ENCODE results near the gene CNTN4. TPM values are rescaled to one million over a fixed set of nuclear protein-coding genes. Genes with fewer than 3 reads are reported as not detected.

Gene CNTN4
- total and polyA plus RNA-seq, 9 donors, result 0.35 to 16.7 (median 3.0) TPM

- H3K27me3 ChIP-seq, result no peaks in the 10 kb centered on the region
- intact Hi-C loops (cut with DNase I), result no loop called here
- no peaks in the 10 kb centered on the region for H3K36me3 ChIP-seq
- H3K9me3 ChIP-seq, result no peaks in the 10 kb centered on the region
- no peak overlapping the region for H3K4me3 ChIP-seq
- H3K4me1 ChIP-seq (ENCODE audit: insufficient read depth), result no peaks in the 10 kb centered on the region
- TF ChIP-seq CTCF (IDR thresholded peaks at IDR 0.05) (no peak), EP300 (IDR thresholded peaks at IDR 0.05) (no peak), POLR2A (IDR thresholded peaks at IDR 0.05) (no peak)
- WGBS, 3 donors, result 54 to 59% (median 58%) methylated on average over 9 of the region's 9 CpGs
- H3K27ac ChIP-seq, result no peak overlapping the region
- no peak for DNase-seq
These were observed 666.4 kb downstream of the CNTN4 start for GRCh38 chr3:2765002-2765579.

GRCh38 chr3:2770451-2770850 is 671.8 kb downstream of the CNTN4 start:
- H3K36me3 ChIP-seq, result no peaks in the 10 kb centered on the region
- no peaks in the 10 kb centered on the region for H3K27me3 ChIP-seq
- no peak overlapping the region for H3K27ac ChIP-seq
- H3K4me1 ChIP-seq (ENCODE audit: insufficient read depth), result peaks cover 2% of the 10 kb centered on the region
- H3K4me3 ChIP-seq, result no peak overlapping the region
- DNase-seq, result no peak
- 3 to 32% (median 9%) methylated on average over 2 of the region's 2 CpGs for WGBS, 3 donors
- no peaks in the 10 kb centered on the region for H3K9me3 ChIP-seq
- intact Hi-C loops (cut with DNase I), result no loop called here
- no peak for TF ChIP-seq EP300 (IDR thresholded peaks at IDR 0.05)
- no peak for TF ChIP-seq POLR2A (IDR thresholded peaks at IDR 0.05)
- TF ChIP-seq CTCF (IDR thresholded peaks at IDR 0.05), result no peak

GRCh38 chr3:2771193-2771592 is 672.5 kb downstream of the CNTN4 start:
- no peak overlapping the region for H3K27ac ChIP-seq
- no peaks in the 10 kb centered on the region for H3K9me3 ChIP-seq
- H3K4me3 ChIP-seq, result no peak overlapping the region
- H3K4me1 ChIP-seq (ENCODE audit: insufficient read depth), result peaks cover 2% of the 10 kb centered on the region
- no peaks in the 10 kb centered on the region for H3K27me3 ChIP-seq
- TF ChIP-seq EP300 (IDR thresholded peaks at IDR 0.05), result no peak
- no peak for TF ChIP-seq CTCF (IDR thresholded peaks at IDR 0.05)
- no peak for TF ChIP-seq POLR2A (IDR thresholded peaks at IDR 0.05)
- H3K36me3 ChIP-seq, result no peaks in the 10 kb centered on the region
- DNase-seq, result no peak
- intact Hi-C loops (cut with DNase I), result no loop called here

GRCh38 chr3:2771741-2772140 is 673.1 kb downstream of the CNTN4 start:
- no peak for TF ChIP-seq EP300 (IDR thresholded peaks at IDR 0.05)
- no peak for TF ChIP-seq POLR2A (IDR thresholded peaks at IDR 0.05)
- no peak for TF ChIP-seq CTCF (IDR thresholded peaks at IDR 0.05)
- H3K4me3 ChIP-seq, result no peak overlapping the region
- intact Hi-C loops (cut with DNase I), result no loop called here
- H3K4me1 ChIP-seq (ENCODE audit: insufficient read depth), result peaks cover 2% of the 10 kb centered on the region
- H3K27ac ChIP-seq, result no peak overlapping the region
- H3K36me3 ChIP-seq, result no peaks in the 10 kb centered on the region
- WGBS, 3 donors, result 67 to 73% (median 71%) methylated on average over 5 of the region's 5 CpGs
- no peak for DNase-seq
- no peaks in the 10 kb centered on the region for H3K27me3 ChIP-seq
- no peaks in the 10 kb centered on the region for H3K9me3 ChIP-seq

All from ovary (tissue), 9 donors.